Measurements from ENCODE around the gene CA4.

Gene CA4

DNA sequence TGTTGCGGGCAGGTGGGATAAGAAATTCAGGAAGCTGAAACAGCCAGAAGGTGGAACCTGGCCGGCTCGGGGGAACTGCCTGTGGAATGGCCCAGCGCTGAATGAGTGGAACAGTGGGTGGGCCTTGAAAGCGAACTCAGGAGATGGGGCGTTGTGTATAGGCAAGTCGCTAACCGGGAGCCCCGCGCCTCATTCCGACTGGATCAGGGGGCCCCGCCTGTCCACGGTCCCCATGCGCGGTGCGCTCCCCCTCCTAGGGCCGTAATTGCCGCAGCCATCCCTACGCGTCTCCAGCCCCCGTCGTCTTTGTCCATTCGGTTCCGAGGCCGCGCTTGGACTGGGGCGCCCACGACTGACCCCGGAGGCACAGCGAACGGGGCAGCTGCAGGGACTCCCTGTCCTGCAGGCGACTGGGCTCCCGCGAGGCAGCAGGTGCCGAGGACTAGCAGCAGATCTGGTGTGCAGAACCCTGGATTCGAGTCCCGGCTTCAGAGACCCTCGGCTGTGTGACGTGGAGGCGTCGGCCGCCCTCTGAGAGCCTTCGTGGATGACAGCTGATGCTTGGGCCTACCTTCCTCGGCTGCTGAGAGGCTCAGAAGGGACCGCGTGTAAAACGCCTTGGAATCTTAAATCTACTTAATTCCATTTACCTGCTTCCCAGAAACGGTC, 10.9 kb upstream of the CA4 start:
- no peaks in the 10 kb centered on the region for H3K27me3 ChIP-seq (ENCODE audit: insufficient read depth, low read length, poor library complexity)
- TF ChIP-seq, protein P1, sequence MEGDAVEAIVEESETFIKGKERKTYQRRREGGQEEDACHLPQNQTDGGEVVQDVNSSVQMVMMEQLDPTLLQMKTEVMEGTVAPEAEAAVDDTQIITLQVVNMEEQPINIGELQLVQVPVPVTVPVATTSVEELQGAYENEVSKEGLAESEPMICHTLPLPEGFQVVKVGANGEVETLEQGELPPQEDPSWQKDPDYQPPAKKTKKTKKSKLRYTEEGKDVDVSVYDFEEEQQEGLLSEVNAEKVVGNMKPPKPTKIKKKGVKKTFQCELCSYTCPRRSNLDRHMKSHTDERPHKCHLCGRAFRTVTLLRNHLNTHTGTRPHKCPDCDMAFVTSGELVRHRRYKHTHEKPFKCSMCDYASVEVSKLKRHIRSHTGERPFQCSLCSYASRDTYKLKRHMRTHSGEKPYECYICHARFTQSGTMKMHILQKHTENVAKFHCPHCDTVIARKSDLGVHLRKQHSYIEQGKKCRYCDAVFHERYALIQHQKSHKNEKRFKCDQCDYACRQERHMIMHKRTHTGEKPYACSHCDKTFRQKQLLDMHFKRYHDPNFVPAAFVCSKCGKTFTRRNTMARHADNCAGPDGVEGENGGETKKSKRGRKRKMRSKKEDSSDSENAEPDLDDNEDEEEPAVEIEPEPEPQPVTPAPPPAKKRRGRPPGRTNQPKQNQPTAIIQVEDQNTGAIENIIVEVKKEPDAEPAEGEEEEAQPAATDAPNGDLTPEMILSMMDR (IDR thresholded peaks at IDR 0.05; ENCODE audit: borderline replicate concordance, extremely low read depth, low read length, poor library complexity, severe bottlenecking): no peak
- TF ChIP-seq EZH2 (IDR thresholded peaks at IDR 0.05; ENCODE audit: borderline replicate concordance, low read depth, low read length, severe bottlenecking): no peak
- H3K9me3 ChIP-seq (ENCODE audit: insufficient read depth, low read length, severe bottlenecking): no peaks in the 10 kb centered on the region
- no peak for ATAC-seq (ENCODE audit: insufficient read depth, low read depth)
- H3K4me3 ChIP-seq (ENCODE audit: low read depth in 1 of 2, low read length in 2 of 2): no peak overlapping the region
- peaks cover 13% of the 10 kb centered on the region for H3K4me1 ChIP-seq (ENCODE audit: insufficient read depth, low read length)
- no peak overlapping the region for H3K27ac ChIP-seq (ENCODE audit: low read length)
- no peak overlapping the region for H3K4me2 ChIP-seq (ENCODE audit: insufficient read depth, low read length)
- H2AFZ ChIP-seq (ENCODE audit: low read depth, low read length): no peak overlapping the region
- H3K36me3 ChIP-seq (ENCODE audit: insufficient read depth, low read length): no peaks in the 10 kb centered on the region
- no peak overlapping the region for H3K9ac ChIP-seq (ENCODE audit: low read depth, low read length)
- no peaks in the 10 kb centered on the region for H3K79me2 ChIP-seq (ENCODE audit: insufficient read depth, low read length)
- H4K20me1 ChIP-seq (ENCODE audit: insufficient read depth, low read length): no peaks in the 10 kb centered on the region
- DNase-seq: no peak

DNA sequence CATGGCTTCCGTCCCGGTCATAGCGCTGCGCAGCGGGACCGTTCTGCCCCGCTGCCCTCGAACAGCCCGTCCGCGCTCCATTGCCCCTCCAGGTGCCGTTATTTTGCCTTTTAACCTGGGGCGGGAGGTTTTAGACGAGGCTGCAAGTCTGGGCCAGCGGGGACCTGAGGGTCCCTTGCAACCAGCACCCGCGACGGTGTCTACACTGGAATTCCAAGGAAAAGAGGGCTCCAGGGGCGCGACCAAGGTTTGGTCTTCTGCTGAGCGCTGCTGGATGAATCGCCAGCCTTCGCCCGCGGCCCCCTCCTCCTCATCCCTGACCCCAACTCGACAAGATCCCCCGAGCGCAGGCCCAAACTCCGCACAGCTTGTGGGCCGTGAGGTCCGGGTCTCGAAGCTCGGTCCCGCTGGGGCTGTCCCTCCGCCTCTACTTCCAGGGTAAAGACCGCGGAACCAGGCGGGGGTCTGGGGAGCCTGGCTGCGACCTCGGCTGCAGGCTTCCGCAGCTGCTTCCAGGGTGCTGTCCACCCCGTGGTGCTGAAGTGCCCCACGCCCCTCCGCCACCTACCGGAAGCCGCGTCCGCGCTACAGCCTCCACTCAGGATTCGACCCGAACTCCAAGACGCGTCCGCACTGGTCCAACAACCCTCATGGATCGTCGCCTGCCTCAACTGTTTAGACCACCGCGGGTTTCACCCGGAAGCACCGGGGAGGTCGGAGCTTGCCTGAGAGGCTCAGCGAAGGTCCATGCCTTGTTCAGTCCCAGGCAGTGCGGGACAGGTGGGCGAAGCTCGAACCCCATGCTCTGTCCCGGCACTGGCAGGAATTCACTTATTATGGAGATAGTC, 10.1 kb upstream of the CA4 start:
- Histone ChIP-seq H2AFZ (ENCODE audit: low read depth, low read length) (no peak overlapping the region), H3K4me3 (ENCODE audit: low read depth in 1 of 2, low read length in 2 of 2) (no peak overlapping the region), H3K27me3 (ENCODE audit: insufficient read depth, low read length, poor library complexity) (no peaks in the 10 kb centered on the region), H3K9me3 (ENCODE audit: insufficient read depth, low read length, severe bottlenecking) (no peaks in the 10 kb centered on the region), H4K20me1 (ENCODE audit: insufficient read depth, low read length) (no peaks in the 10 kb centered on the region), H3K27ac (ENCODE audit: low read length) (no peak overlapping the region), H3K79me2 (ENCODE audit: insufficient read depth, low read length) (no peaks in the 10 kb centered on the region), H3K36me3 (ENCODE audit: insufficient read depth, low read length) (no peaks in the 10 kb centered on the region), H3K4me2 (ENCODE audit: insufficient read depth, low read length) (no peak overlapping the region), H3K4me1 (ENCODE audit: insufficient read depth, low read length) (peaks cover 13% of the 10 kb centered on the region), H3K9ac (ENCODE audit: low read depth, low read length) (no peak overlapping the region)
- TF ChIP-seq EZH2 (IDR thresholded peaks at IDR 0.05; ENCODE audit: borderline replicate concordance, low read depth, low read length, severe bottlenecking): no peak
- TF ChIP-seq, protein P1 (IDR thresholded peaks at IDR 0.05; ENCODE audit: borderline replicate concordance, extremely low read depth, low read length, poor library complexity, severe bottlenecking): no peak
- DNase-seq (peak; percentile 27), ATAC-seq (ENCODE audit: insufficient read depth, low read depth) (no peak)

DNA sequence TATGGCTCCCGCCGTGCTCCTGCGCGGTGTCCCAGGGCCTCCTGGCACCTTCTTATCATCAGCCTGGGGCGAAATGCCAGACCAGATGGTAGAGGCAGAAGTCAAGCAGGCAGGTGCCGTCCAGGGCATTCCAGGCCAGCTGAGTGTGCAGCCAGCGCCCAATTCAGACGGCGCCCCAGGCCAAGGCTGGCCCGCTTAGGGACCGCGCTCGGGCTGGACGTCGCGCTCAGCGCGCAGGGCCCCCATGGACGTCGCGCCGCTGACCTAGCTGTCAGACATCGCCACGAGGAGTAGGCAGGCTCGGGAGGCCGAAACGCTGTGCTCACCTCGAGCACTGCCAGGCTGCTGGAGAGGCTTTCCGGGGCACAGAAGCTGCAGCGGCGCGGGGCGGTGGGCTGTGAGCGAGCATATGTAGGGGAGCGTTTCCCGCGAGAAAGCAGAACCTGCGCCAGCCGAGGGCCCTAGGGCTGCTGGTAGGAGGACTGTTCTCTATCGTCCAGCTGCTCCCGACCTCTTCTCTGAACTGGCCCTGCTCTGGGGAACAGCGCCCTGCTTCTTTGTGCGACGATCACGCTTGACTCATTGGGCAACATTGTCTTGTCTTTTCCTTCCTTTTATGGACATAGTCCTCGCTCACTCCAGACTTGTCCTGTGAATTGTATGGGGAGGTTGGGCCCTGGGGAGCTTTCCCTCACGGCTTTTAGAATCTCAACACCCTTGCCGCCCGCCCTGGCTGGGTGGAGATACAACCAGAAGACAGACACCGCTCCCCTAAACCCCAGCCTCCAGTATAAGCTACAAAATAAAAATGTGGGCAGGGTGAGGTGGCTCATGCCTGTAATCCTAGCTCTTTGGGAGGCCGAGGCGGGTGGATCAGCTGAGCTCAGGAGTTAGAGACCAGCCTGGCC, 8.4 kb upstream of the CA4 start:
- H3K27ac ChIP-seq (ENCODE audit: low read length): no peak overlapping the region
- H3K4me2 ChIP-seq (ENCODE audit: insufficient read depth, low read length): no peak overlapping the region
- DNase-seq (no peak), ATAC-seq (ENCODE audit: insufficient read depth, low read depth) (no peak)
- no peaks in the 10 kb centered on the region for H3K36me3 ChIP-seq (ENCODE audit: insufficient read depth, low read length)
- H3K79me2 ChIP-seq (ENCODE audit: insufficient read depth, low read length): no peaks in the 10 kb centered on the region
- H2AFZ ChIP-seq (ENCODE audit: low read depth, low read length): no peak overlapping the region
- H3K4me3 ChIP-seq (ENCODE audit: low read depth in 1 of 2, low read length in 2 of 2): no peak overlapping the region
- no peak overlapping the region for H3K9ac ChIP-seq (ENCODE audit: low read depth, low read length)
- TF ChIP-seq, protein P1 (IDR thresholded peaks at IDR 0.05; ENCODE audit: borderline replicate concordance, extremely low read depth, low read length, poor library complexity, severe bottlenecking): no peak
- TF ChIP-seq EZH2 (IDR thresholded peaks at IDR 0.05; ENCODE audit: borderline replicate concordance, low read depth, low read length, severe bottlenecking): no peak
- no peaks in the 10 kb centered on the region for H3K9me3 ChIP-seq (ENCODE audit: insufficient read depth, low read length, severe bottlenecking)
- H3K27me3 ChIP-seq (ENCODE audit: insufficient read depth, low read length, poor library complexity): peaks cover 5% of the 10 kb centered on the region
- peaks cover 13% of the 10 kb centered on the region for H3K4me1 ChIP-seq (ENCODE audit: insufficient read depth, low read length)
- no peaks in the 10 kb centered on the region for H4K20me1 ChIP-seq (ENCODE audit: insufficient read depth, low read length)

Measured in DND-41 (cell line).